GM21515 (cell line): Measurements from ENCODE around the gene HERPUD1.

ENCODE experiments used
- ATAC-seq: cut with Tn5 transposase; IDR thresholded peaks from one replicate; pipeline ENCODE4 v1.9.1; 2021; ENCODE audit not compliant: unreplicated experiment

HERPUD1 gene

DNA sequence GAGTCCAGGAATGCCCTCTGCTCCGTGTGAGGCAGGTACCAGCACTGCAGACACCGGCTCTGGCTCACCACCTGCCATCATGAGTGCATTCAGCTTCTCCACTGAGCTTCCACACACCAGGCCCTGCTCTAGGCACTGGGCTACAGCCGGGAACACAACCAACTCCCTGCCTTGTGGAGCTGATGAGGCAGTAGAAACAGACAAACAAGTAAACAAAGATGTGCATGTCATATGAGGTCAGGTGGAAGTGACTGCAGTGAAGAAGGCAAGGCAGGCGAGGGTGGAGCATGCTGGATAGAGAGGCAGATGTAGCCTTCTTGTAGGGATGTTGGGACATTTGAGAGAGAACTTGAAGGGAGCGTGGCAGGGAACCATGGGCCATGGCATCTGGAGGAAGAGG lies 62.4 kb downstream of the HERPUD1 start:
- no peak for ATAC-seq
